ENCODE results near the gene PLOD1.
A peak's percentile ranks its signal among the peaks of the same experiment; 100 is the strongest.
"Not testable (repeated sequence)": the region's sequence is repeated elsewhere in the genome, so short reads cannot be mapped to it uniquely, and the experiment has no call there.

The PLOD1 gene

GRCh38 chr1:11912482-11913216 is 21.9 kb upstream of the PLOD1 start:
- not testable (repeated sequence) for DNase-seq (ENCODE audit: low read depth)

DNA sequence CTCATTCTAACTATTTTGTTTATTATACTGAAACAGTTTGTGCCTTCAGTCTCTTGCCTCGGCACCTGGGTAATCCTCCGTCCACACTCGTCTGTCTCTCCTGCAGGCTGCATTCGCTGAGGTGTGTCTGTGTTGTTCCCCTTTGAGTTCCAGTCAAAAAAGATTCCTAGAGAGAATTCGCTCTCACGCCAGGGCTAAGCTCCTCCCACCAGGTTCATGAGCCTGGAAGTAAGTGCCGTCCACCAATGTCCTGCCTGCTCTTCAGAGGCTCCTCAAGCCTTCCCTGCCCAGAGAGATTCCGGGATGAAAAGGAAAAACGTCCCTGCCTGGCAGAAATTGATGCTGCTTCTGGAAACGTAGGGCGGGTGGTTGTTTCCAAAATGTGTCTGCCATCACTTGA is 21.2 kb upstream of the PLOD1 start:
- no peak for DNase-seq (ENCODE audit: low read depth)

DNA sequence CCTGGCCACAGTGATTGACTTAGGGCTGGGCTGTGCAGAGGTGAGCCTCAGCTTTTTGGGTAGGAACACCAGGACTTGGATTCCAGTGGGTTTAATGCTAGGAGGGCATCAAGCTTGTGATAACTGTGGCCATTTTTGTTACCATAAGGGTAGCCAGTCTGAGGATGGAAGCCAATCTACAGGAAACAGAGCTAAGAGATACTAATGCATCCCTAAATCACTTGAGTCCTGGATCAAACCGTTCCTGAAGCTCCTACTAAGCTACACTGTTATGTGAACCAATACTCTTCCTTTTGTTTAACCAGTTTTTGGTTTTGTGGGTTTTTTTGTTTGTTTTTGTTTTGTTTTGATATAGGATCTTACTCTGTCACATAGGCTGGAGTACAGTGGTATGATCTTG is 20.5 kb upstream of the PLOD1 start:
- DNase-seq (ENCODE audit: low read depth) = no peak

DNA sequence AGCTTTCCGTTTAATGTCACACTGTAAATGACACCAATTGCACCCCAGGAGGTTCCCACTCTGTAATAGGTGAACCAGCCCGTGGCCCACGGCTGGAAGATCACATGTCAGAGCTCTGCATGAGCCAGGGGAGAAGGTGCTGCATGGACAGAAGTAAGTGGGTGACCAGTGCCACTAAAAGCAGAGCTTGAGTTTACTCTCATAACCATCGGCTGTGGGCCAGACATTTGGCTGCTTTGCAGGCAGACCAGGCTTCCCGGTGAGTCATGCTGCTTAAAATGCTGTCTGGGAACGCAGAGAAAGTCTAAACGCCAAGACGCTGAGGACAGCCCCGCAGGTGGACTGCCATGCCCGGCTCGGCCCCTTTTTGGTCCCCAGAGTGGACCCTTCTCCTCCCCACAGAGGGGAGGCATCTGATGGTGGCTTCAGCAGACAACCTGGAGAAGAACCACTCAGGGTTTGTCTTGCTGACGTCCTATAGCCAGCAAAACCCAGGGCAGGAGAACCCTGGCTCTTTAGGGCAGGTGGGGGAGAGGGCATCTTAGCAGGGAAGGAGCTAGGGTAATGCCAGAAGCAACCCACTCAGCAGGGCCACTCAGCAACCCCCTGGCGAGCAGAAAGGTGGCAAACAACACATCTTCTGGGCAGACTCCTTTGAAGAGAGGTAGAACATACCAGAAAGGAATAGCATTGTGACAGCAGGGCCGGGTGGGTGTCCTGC is 15.6 kb upstream of the PLOD1 start:
- no peak for DNase-seq (ENCODE audit: low read depth)

- no peak for DNase-seq (ENCODE audit: low read depth)
These were observed 14.9 kb upstream of the PLOD1 start for GRCh38 chr1:11919621-11920020.

DNA sequence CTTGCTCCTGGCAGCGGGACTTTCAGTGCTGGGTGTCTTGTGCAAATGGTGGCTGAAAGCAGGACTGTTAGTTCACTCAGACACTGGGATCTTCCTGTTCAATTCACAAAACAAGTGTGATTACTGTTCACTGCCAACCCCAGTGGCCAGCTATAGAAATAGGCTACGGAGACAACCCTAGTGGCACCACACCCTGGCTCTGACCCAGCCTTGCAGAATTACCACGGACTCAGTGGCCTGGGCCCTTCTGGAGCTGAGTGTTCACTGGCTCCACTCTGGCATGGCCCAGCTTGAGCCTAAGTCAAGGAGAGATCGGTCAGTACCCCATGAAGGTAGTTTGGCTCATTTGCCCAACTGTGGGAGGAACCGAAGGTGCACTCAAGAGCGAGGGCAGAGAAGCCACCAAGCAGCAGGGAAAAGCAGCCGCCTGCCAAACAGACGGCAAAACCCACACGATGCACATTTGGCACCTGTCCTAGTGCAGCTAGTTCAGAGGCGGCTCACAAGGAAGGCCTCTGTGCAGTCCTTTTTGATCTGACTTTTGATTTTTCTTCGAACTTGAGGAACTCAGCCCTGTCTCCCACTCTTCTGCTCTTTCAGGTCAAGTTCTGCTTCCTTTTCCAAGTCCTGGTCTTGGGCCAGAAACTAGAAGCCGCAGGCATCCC is 14.1 kb upstream of the PLOD1 start:
- no peak for DNase-seq (ENCODE audit: low read depth)

DNA sequence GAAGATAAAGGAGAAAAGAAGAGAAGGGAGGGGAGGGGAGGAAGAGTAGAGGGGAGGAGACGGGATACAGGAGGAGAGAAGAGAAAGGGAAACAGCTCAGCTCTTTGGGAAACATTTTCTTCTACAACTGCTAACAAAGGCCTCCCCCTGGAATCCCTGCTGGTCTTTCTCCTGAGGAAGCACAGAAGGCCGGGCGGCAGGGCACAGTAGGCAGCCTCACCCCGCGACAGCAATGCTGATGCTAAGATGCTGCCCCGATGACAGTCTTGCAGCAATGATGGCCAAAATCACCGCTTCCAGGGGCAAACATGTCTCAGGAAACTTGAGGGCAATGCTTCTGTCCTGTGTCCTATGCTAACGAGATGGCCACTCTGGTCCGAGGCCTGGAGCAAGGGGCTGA is 13.5 kb upstream of the PLOD1 start:
- no peak for DNase-seq (ENCODE audit: low read depth)

GRCh38 chr1:11923069-11923826 is 11.3 kb upstream of the PLOD1 start:
- DNase-seq (ENCODE audit: low read depth) = no peak

DNA sequence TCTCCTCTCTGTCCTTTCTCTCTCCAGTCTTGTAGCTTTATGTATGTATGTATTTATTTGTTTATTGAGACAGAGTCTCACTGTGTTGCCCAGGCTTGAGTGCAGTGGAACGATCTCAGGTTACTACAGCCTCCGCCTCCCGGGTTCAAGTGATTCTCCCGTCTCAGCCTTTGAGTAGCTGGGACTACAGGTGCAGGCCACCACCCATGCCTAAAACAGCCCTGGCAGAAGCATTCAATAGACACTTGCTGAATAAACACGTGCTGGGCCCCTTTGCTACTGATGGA is 10.7 kb upstream of the PLOD1 start:
- DNase-seq (ENCODE audit: low read depth) = no peak

DNA sequence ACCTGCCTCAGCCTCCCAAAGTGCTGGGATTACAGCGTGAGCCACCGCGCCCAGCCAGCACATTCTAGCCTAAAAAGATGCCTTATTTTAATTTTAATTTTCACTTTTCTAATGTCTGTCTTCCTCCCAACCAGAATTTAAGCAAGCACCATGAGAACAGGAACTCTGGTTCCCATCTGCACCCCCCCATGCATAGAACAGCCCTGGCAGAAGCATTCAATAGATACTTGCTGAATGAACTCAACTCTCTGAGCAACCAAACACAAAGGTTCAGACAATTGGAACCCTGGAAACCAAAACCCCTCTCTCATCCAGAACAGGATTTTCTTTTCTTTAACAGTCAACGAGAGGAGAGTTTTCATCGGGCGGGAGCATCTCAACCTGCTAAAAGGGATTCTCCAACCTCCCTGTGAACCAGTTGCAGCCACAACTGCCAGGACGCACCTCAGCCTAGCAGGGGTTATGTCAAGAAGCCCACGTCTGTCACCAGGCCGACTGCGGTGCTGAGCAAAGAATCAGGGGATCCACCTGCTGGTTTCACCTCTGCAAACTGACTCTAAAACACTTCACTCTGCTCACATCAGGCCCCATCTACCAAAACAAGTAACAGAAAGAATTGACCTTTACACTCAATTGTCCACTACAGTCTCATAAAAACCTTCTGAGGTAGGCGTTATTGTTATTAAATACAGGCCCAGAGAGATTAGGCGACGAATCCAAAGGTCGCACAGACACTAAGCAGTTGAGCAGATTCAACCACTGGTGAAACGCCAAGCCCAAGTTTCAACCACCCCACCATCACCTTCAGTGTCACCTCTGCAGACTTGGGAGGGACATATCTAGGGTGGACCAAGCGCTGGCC is 10.0 kb upstream of the PLOD1 start:
- DNase-seq (ENCODE audit: low read depth) = no peak

DNA sequence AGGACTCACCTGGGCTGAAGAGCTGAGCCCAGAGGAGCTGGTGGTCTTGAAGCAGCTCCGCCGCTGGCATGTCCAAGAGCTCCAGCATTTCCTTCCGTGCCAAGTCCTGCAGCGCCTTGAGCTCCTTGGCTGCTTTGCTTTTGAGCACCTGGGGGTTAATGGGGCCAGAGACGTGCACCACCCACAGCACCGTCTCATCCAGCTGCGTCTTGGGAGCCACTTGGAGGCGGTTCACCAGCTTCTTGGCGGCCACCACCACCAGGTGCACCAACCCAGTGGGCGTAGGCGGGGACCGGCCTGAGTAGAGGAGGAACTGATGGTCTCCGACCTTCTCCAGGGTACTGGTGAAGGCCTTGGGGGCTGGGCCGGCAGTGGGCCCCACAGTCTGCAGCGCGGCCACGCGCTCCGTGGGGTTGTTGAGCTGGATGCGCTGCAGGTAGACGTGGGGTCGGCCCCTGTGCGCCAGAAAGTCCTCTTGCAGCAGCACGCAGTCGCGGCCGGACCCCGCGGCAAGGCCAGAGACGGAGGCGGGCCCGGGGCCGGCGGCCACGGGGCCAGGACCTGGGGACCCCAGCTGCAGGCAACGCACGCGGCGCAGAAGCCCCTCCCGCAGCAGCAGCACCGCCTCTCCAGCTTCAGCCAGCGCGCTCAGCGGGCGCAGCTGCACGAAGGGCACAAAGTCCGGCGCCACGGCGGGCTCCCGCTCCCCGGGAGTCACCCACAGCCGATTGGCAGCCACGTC is 9.2 kb upstream of the PLOD1 start:
- not testable (repeated sequence) for DNase-seq (ENCODE audit: low read depth)

DNA sequence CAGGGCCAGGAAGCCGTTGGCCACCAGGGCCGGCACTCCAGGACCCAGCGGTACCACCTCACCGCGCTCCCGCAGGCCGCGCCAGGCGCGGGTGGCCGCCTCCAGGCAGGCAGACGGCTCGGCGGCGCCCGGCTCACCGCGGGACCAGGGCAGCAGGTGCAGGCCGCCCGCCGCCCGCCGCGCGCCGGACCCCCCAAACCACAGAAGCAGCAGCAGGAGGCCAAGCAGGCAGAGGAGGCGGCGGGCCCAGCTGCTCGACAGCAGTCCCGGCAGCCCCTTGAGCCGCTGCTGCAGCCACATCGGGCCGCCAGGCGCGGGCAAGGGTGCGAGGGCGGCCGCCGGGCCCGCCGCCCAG is 8.6 kb upstream of the PLOD1 start:
- DNase-seq (ENCODE audit: low read depth) = no peak

DNA sequence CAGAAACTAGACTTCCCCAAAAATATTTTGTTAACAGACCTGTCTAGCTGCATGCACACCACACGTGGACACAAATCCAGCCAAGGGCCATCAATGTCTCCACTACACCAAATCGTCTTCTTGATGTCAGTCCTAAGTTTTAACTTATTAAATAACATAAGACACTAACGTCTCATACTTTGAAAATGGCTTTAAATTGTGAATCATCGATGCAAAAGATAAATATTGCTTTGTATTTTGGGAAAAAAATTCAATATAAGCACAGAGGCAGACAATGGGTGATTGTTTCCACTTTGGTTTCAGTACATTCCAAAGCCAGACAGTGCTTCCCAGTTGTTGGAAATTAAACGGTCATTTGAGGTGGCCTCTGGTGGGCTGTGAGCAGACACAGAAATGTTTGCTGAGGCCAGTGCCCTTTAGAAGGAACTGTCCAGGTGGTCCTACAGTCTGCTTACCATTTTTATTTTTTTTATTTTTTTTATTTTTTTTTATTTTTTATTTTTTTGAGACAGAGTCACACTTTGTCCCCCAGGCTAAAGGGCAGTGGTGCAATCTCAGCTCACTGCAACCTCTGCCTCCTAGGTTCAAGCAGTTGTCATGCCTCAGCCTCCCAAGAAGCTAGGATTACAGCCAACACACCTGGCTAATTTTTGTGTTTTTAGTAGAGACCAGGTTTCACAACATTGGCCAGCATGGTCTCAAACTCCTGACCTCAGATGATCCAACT is 6.5 kb upstream of the PLOD1 start:
- DNase-seq (ENCODE audit: low read depth) = no peak

- peak; percentile 47 for DNase-seq (ENCODE audit: low read depth)
These were observed 4.7 kb upstream of the PLOD1 start for GRCh38 chr1:11929849-11930248.

GRCh38 chr1:11930571-11931445 is 3.7 kb upstream of the PLOD1 start:
- no peak for DNase-seq (ENCODE audit: low read depth)

DNA sequence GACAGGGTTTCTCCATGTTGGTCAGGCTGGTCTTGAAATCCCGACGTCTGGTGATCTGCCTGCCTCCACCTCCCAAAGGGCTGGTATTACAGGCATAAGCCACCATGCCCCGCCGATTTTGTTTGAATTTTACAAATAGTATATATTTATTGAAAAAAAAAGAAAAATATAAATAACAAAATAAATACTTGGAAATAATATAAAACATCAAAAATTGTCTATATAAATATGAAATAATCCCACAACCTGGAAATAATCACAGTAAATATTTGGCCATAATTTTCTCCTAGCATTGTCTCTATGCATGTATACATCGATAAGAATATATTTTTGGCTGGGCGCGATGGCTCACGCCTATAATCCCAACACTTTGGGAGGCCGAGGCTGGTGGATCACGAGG is 2.7 kb upstream of the PLOD1 start:
- no peak for DNase-seq (ENCODE audit: low read depth)

DNA sequence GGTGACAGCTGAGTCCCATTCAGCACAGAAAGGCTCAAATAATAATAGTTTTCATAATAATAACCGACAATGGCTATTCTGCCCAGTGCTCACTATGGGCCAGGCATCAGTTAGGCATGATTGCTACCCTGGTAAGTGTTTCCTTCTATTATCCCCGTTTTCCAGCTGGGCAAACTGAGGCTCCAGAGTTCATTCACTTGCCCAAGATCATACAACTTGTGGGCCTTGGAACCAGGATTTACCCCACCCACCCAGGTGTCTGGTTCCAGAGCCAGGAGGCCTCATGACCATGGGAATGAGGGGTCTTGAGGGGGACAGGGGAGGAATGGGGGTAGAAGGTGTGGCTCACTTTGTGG is 518 bp downstream of the PLOD1 start:
- no peak for DNase-seq (ENCODE audit: low read depth)

DNA sequence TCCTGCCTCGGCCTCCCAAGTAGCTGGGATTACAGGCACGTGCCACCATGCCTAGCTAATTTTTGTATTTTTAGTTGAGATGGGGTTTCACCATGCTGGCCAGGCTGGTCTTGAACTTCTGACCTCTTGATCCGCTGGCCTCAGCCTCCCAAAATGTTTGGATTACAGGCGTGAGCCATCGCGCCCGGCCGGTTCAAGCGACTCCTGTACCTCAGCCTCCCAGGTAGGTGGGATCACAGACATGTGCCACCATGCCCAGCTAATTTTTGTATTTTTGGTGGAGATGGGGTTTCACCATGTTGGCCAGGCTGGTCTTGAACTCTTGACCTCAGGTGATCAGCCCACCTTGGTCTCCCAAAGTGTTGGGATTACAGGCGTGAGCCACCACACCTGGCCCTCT is 1.2 kb downstream of the PLOD1 start:
- DNase-seq (ENCODE audit: low read depth) = not testable (repeated sequence)

- no peak for DNase-seq (ENCODE audit: low read depth)
These were observed 4.4 kb downstream of the PLOD1 start for GRCh38 chr1:11938722-11939526.
